Thyroid gland (tissue), 4 donors: ENCODE data around the gene ZNF346. TPM values are rescaled to one million over a fixed set of nuclear protein-coding genes. Genes with fewer than 3 reads are reported as not detected.

ENCODE experiments used
- DNase-seq, 2 donors: peaks; one replicate each; pipeline ENCODE4 v3.0.0-alpha.2; 2019
- H3K27ac ChIP-seq, 3 donors: fragments of 200-600 bp; sonication (generic); 1 replicate in 2 of 3; 2 replicates in 1 of 3; pipeline ENCODE4 v1.5.1; 2016 to 2019; ENCODE audit warnings: mild to moderate bottlenecking in 1 of 3, moderate library complexity in 1 of 3
- H3K27me3 ChIP-seq: fragments of 200-600 bp; sonication (generic); one replicate; pipeline ENCODE4 v1.5.1; 2019
- H3K36me3 ChIP-seq, 2 donors: fragments of 200-600 bp; sonication (generic); one replicate each; pipeline ENCODE4 v1.5.1; 2016 to 2019
- H3K4me1 ChIP-seq, 2 donors: fragments of 200-600 bp; sonication (generic); one replicate each; pipeline ENCODE4 v1.5.1; 2017 to 2019
- H3K4me3 ChIP-seq, 3 donors: fragments of 200-600 bp; sonication (generic); replicated peaks in 1 of 3; 1 replicate in 2 of 3; 2 replicates in 1 of 3; pipeline ENCODE4 v1.5.1; 2016; ENCODE audit warnings: mild to moderate bottlenecking in 1 of 3
- H3K9me3 ChIP-seq: fragments of 200-600 bp; sonication (generic); one replicate; pipeline ENCODE4 v1.5.1; 2017
- CTCF ChIP-seq, 6 experiments: fragments of 200-600 bp in 3 of 6; fragments of 450-650 bp in 3 of 6; sonication (generic) in 3 of 6; IDR thresholded peaks; one replicate each; pipeline ENCODE4 v1.5.1; 2016 to 2019; ENCODE audit warnings: antibody characterized with exemption in 6 of 6, mild to moderate bottlenecking in 2 of 6, inconsistent platforms in 1 of 6, moderate library complexity in 1 of 6
- POLR2A ChIP-seq, 2 donors: fragments of 450-650 bp; IDR thresholded peaks; one replicate each; pipeline ENCODE4 v1.6.1; 2017; ENCODE audit warnings: antibody characterized with exemption in 2 of 2, mild to moderate bottlenecking in 2 of 2, moderate library complexity in 1 of 2
- WGBS, 2 donors: methylation state at CpG; one replicate each; pipeline ENCODE4 v1.1.5; 2017; 5-methylcytosine and 5-hydroxymethylcytosine counted together
- intact Hi-C: fragments of 100-400 bp; cut with DNase I; formaldehyde crosslinking; loops from one replicate; pipeline ENCODE4 v1.15.1; 2023
- total RNA-seq, 4 donors: library from RNA; depleted of rRNA; stranded (reverse); fragments of >200 nt; gene quantifications; one replicate each; pipeline ENCODE4 v1.2.3, GENCODE V29; 2016

ZNF346 gene
- total RNA-seq, 4 donors from 2014 or later, result 23.6 to 34.8 (median 26.2) TPM

- Histone ChIP-seq H3K27ac (no peak overlapping the region), H3K4me3 (no peak overlapping the region), H3K9me3 (no peaks in the 10 kb centered on the region), H3K4me1 (peaks cover 17 to 31% of the 10 kb centered on the region in 2 donors), H3K36me3 (peaks cover 4% of the 10 kb centered on the region in 2 donors), H3K27me3 (no peaks in the 10 kb centered on the region)
- intact Hi-C loops, result no loop called here
- DNase-seq, result no peak
- TF ChIP-seq POLR2A (IDR thresholded peaks at IDR 0.05), result no peak
- no peak for TF ChIP-seq CTCF (IDR thresholded peaks at IDR 0.05)
- WGBS, 2 donors, result 87 to 91% methylated on average over 5 of the region's 5 CpGs
These were observed 107.9 kb downstream of the ZNF346 start for GRCh38 chr5:177130211-177131018.

Other genes starting within 250 kb of the ZNF346 start
- gene UNC5A, start 212.1 kb upstream of the ZNF346 start, total RNA-seq, result under 1 TPM in 3 of 4 donors, not detected in 1; 0.34 to 0.67 (median 0.67) TPM
- 1 to 10 TPM in 3 of 4 donors, under 1 TPM in 1; 0.67 to 3.1 (median 2.1) TPM for gene HK3, start 123.3 kb upstream of the ZNF346 start, total RNA-seq
- gene UIMC1, start 15.9 kb upstream of the ZNF346 start, total RNA-seq, result 10 to 100 TPM; 30.0 to 34.3 (median 32.4) TPM
- 1 to 10 TPM in 2 of 4 donors, under 1 TPM in 1, not detected in 1; 0.49 to 1.2 (median 1.1) TPM for gene FGFR4, start 64.2 kb downstream of the ZNF346 start, total RNA-seq
- 100 to 1,000 TPM in 1 of 4 donors, 10 to 100 TPM in 3; 61.9 to 114 (median 73.9) TPM for gene NSD1, start 111.1 kb downstream of the ZNF346 start, total RNA-seq